ENCODE results near the gene CRACR2A. TPM values are rescaled to one million over a fixed set of nuclear protein-coding genes. Genes with fewer than 3 reads are reported as not detected.

The CRACR2A gene
- total RNA-seq, 1 experiment from 2014 or later = 0.92 TPM

DNA sequence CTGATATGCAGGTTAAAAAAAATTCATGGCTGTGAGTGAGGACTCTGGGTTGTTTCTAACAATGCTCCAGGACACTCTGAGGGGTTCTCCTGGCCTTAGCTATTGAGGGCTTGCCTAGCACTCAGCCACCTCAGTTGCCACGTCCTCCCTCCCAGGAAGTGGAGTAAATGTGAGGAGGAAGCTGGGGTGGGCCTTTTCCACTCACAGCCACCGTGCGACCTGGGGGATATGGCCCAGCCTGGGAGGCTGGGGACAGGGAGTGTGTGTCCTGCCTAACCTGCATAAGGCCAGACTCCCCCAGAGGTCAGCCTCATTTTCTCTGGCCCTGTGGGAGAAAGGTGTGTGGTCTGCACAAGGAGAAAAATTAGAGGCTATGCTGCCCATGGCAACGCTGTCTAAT lies 83.3 kb downstream of the CRACR2A start:
- Histone ChIP-seq H3K27ac (ENCODE audit: low read length) (no peak overlapping the region), H3K27me3 (ENCODE audit: control insufficient read depth, insufficient read depth, low read length) (no peaks in the 10 kb centered on the region), H3K9me3 (ENCODE audit: control insufficient read depth, insufficient read depth, low read depth, low read length) (no peaks in the 10 kb centered on the region), H3K4me3 (ENCODE audit: low read depth in 2 of 2, low read length in 2 of 2) (no peak overlapping the region), H3K4me1 (ENCODE audit: control insufficient read depth, insufficient read depth, low read length) (no peaks in the 10 kb centered on the region), H3K36me3 (ENCODE audit: control insufficient read depth, insufficient read depth, low read length) (no peaks in the 10 kb centered on the region)
- no TSS peak for BruUV-seq (replicated peaks)
- DNase-seq (ENCODE audit: low read depth, low spot score) = no peak
- ChIA-PET POLR2A (no interaction called here), CTCF (no interaction called here)
- intact Hi-C loops (cut with micrococcal nuclease; ENCODE audit: unreplicated experiment) (loop anchor here (10.0 kb wide), 1 partner anchor 105 kb away; no protein-coding TSS in a partner anchor), in situ Hi-C loops (cut with HindIII; ENCODE audit: low pct_unique_long_range_greater_than_20kb, low sequenced_read_pairs) (no loop called here)
- no peak for TF ChIP-seq TCF7L2 (IDR thresholded peaks at IDR 0.05; ENCODE audit: low read depth, low read length)
- TF ChIP-seq POLR2AphosphoS5 (IDR thresholded peaks at IDR 0.05; ENCODE audit: low read depth, low read length) = no peak
- no peak for TF ChIP-seq CTCF (IDR thresholded peaks at IDR 0.05)
- TF ChIP-seq SIN3A (IDR thresholded peaks at IDR 0.05; ENCODE audit: borderline replicate concordance, insufficient read depth, low read depth, low read length) = no peak
- TF ChIP-seq, protein P1, sequence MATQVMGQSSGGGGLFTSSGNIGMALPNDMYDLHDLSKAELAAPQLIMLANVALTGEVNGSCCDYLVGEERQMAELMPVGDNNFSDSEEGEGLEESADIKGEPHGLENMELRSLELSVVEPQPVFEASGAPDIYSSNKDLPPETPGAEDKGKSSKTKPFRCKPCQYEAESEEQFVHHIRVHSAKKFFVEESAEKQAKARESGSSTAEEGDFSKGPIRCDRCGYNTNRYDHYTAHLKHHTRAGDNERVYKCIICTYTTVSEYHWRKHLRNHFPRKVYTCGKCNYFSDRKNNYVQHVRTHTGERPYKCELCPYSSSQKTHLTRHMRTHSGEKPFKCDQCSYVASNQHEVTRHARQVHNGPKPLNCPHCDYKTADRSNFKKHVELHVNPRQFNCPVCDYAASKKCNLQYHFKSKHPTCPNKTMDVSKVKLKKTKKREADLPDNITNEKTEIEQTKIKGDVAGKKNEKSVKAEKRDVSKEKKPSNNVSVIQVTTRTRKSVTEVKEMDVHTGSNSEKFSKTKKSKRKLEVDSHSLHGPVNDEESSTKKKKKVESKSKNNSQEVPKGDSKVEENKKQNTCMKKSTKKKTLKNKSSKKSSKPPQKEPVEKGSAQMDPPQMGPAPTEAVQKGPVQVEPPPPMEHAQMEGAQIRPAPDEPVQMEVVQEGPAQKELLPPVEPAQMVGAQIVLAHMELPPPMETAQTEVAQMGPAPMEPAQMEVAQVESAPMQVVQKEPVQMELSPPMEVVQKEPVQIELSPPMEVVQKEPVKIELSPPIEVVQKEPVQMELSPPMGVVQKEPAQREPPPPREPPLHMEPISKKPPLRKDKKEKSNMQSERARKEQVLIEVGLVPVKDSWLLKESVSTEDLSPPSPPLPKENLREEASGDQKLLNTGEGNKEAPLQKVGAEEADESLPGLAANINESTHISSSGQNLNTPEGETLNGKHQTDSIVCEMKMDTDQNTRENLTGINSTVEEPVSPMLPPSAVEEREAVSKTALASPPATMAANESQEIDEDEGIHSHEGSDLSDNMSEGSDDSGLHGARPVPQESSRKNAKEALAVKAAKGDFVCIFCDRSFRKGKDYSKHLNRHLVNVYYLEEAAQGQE (IDR thresholded peaks at IDR 0.05; ENCODE audit: insufficient read depth in 1 of 2, low read depth in 2 of 2, low read length in 1 of 2) = no peak
- no peak for ATAC-seq

DNA sequence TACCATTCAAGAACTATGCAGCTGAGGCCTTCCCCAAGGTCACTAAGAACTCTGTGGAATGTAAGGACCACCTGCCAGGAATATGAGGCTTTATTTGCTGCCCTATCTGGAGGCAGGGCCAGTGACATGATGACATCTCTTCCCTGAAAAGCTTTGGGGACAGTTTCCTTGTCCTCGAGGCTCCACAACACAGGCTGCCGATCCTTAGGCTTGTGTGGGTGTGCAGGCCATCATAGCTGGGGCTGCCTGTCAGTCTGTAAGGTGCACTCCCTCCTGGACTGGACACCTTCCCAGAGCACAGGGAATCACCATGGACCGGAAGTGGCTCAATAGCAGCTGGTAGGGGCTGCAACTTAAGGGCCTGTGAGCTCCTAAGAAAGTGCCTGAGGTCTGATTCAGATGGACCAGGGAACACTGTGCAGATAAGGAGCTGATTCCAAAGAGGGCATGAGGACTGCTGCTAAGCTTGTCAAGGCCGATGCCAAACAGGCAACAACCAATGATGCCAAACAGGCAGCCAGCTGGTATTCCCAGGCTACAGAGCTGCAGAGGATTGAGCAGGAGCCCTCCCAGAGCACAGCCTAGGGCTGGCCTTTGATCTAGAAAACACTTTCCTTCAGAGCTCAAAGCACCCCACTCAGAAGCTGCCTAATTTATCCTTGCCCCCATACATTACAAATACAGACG lies 84.3 kb downstream of the CRACR2A start:
- ChIA-PET POLR2A (no interaction called here), CTCF (no interaction called here)
- in situ Hi-C loops (cut with HindIII; ENCODE audit: low pct_unique_long_range_greater_than_20kb, low sequenced_read_pairs) = no loop called here
- intact Hi-C loops (cut with micrococcal nuclease; ENCODE audit: unreplicated experiment) = loop anchor here (10.0 kb wide), 1 partner anchor 106 kb away; no protein-coding TSS in a partner anchor
- no peak for ATAC-seq
- TF ChIP-seq SIN3A (IDR thresholded peaks at IDR 0.05; ENCODE audit: borderline replicate concordance, insufficient read depth, low read depth, low read length) (no peak), POLR2AphosphoS5 (IDR thresholded peaks at IDR 0.05; ENCODE audit: low read depth, low read length) (no peak), CTCF (IDR thresholded peaks at IDR 0.05) (no peak), TCF7L2 (IDR thresholded peaks at IDR 0.05; ENCODE audit: low read depth, low read length) (no peak)
- TF ChIP-seq, protein P1 (IDR thresholded peaks at IDR 0.05; ENCODE audit: insufficient read depth in 1 of 2, low read depth in 2 of 2, low read length in 1 of 2) = no peak
- DNase-seq (ENCODE audit: low read depth, low spot score) = no peak
- no TSS peak for BruUV-seq (replicated peaks)
- Histone ChIP-seq H3K4me3 (ENCODE audit: low read depth in 2 of 2, low read length in 2 of 2) (no peak overlapping the region), H3K27me3 (ENCODE audit: control insufficient read depth, insufficient read depth, low read length) (no peaks in the 10 kb centered on the region), H3K9me3 (ENCODE audit: control insufficient read depth, insufficient read depth, low read depth, low read length) (no peaks in the 10 kb centered on the region), H3K27ac (ENCODE audit: low read length) (no peak overlapping the region), H3K36me3 (ENCODE audit: control insufficient read depth, insufficient read depth, low read length) (no peaks in the 10 kb centered on the region), H3K4me1 (ENCODE audit: control insufficient read depth, insufficient read depth, low read length) (no peaks in the 10 kb centered on the region)

Data from Panc1 (cell line).